CD4-positive, alpha-beta T cell treated with Interleukin-6 for 4 hours (primary cell): Measurements from ENCODE around the gene RBM22.

ENCODE experiments used
- DNase-seq: peaks from one replicate; pipeline ENCODE4 v3.0.0-alpha.2; 2020; ENCODE audit warnings: mixed read lengths

RBM22 gene

GRCh38 chr5:150672237-150672883, 28.5 kb downstream of the RBM22 start:
- DNase-seq: peak; percentile 46

GRCh38 chr5:150671509-150672236, 29.2 kb downstream of the RBM22 start:
- peak; percentile 21 for DNase-seq

GRCh38 chr5:150670948-150671310, 29.9 kb downstream of the RBM22 start:
- DNase-seq: no peak

GRCh38 chr5:150670275-150670947, 30.5 kb downstream of the RBM22 start:
- no peak for DNase-seq

- DNase-seq: no peak
These were observed 35.8 kb downstream of the RBM22 start for GRCh38 chr5:150665044-150665443.

- no peak for DNase-seq
These were observed 36.9 kb downstream of the RBM22 start for GRCh38 chr5:150663936-150664335.

- no peak for DNase-seq
These were observed 37.9 kb downstream of the RBM22 start for GRCh38 chr5:150662731-150663516.

- DNase-seq: no peak
These were observed 38.9 kb downstream of the RBM22 start for GRCh38 chr5:150661821-150662596.

GRCh38 chr5:150661086-150661485, 39.8 kb downstream of the RBM22 start, which contains the start of gene MYOZ3:
MYOZ3 (plus strand) TSS chr5:150661251; CDS start chr5:150662942, 1,691 bp downstream.
- no peak for DNase-seq

- DNase-seq: no peak
These were observed 40.6 kb downstream of the RBM22 start for GRCh38 chr5:150660108-150660831.

GRCh38 chr5:150659360-150660107, 41.3 kb downstream of the RBM22 start:
- DNase-seq: no peak

GRCh38 chr5:150658699-150659265, 42.1 kb downstream of the RBM22 start:
- DNase-seq: no peak

GRCh38 chr5:150658121-150658520, 42.7 kb downstream of the RBM22 start:
- DNase-seq: no peak

GRCh38 chr5:150656191-150657132, 44.4 kb downstream of the RBM22 start:
- peak; percentile 89 for DNase-seq

GRCh38 chr5:150655221-150655620, 45.6 kb downstream of the RBM22 start:
- DNase-seq: no peak

- DNase-seq: no peak
These were observed 46.9 kb downstream of the RBM22 start for GRCh38 chr5:150653762-150654556.

- DNase-seq: no peak
These were observed 47.6 kb downstream of the RBM22 start for GRCh38 chr5:150653145-150653761.
